SJSA1 (cell line): ENCODE data around the gene UGCG. TPM values are rescaled to one million over a fixed set of nuclear protein-coding genes. Genes with fewer than 3 reads are reported as not detected.

Experiments
- DNase-seq, 2 experiments: peaks; one replicate each; pipeline ENCODE4 v3.0.0-alpha.2; 2015 to 2020; ENCODE audit warnings: low spot score in 2 of 2, low read depth in 1 of 2
- H3K27ac ChIP-seq: fragments of 250-450 bp; sonication (Bioruptor Pico); 2 replicates; pipeline ENCODE4 v1.5.1; 2020; ENCODE audit warnings: mild to moderate bottlenecking, moderate library complexity
- H3K27me3 ChIP-seq: fragments of 250-450 bp; sonication (Bioruptor Pico); replicated peaks from 2 replicates; pipeline ENCODE4 v1.5.1; 2020; ENCODE audit warnings: mild to moderate bottlenecking, moderate library complexity
- H3K36me3 ChIP-seq: fragments of 250-450 bp; sonication (Bioruptor Pico); 2 replicates; pipeline ENCODE4 v1.5.1; 2020; ENCODE audit warnings: mild to moderate bottlenecking
- H3K4me1 ChIP-seq: fragments of 250-450 bp; sonication (Bioruptor Pico); replicated peaks from 2 replicates; pipeline ENCODE4 v1.6.1; 2021; ENCODE audit warnings: mild to moderate bottlenecking
- H3K4me3 ChIP-seq: fragments of 250-450 bp; sonication (Bioruptor Pico); 2 replicates; pipeline ENCODE4 v1.5.1; 2020; ENCODE audit warnings: mild to moderate bottlenecking
- H3K9me3 ChIP-seq: fragments of 250-450 bp; sonication (Bioruptor Pico); replicated peaks from 2 replicates; pipeline ENCODE4 v1.5.1; 2020; ENCODE audit warnings: mild to moderate bottlenecking
- total RNA-seq: library from RNA; depleted of rRNA; stranded (reverse); fragments of >200 nt; shearing (Covaris generic); gene quantifications from 2 replicates; pipeline ENCODE4 v1.2.3, GENCODE V29; 2014

The UGCG gene
- total RNA-seq, 1 experiment from 2014 or later, result 54.7 TPM

- H3K9me3 ChIP-seq, result no peaks in the 10 kb centered on the region
- no peaks in the 10 kb centered on the region for H3K27me3 ChIP-seq
- H3K4me3 ChIP-seq, result no peak overlapping the region
- peaks cover 61% of the 10 kb centered on the region for H3K36me3 ChIP-seq
- no peak for DNase-seq
- H3K4me1 ChIP-seq, result no peaks in the 10 kb centered on the region
- no peak overlapping the region for H3K27ac ChIP-seq
These were observed 19.6 kb downstream of the UGCG start for GRCh38 chr9:111916234-111916645.

- H3K27me3 ChIP-seq, result no peaks in the 10 kb centered on the region
- DNase-seq, result no peak
- peaks cover 65% of the 10 kb centered on the region for H3K36me3 ChIP-seq
These were observed 20.6 kb downstream of the UGCG start for GRCh38 chr9:111917201-111917600.

GRCh38 chr9:111917980-111918379 lies 21.4 kb downstream of the UGCG start:
- Histone ChIP-seq H3K27ac (no peak overlapping the region), H3K4me3 (no peak overlapping the region), H3K4me1 (no peaks in the 10 kb centered on the region), H3K36me3 (peaks cover 62% of the 10 kb centered on the region), H3K27me3 (no peaks in the 10 kb centered on the region), H3K9me3 (no peaks in the 10 kb centered on the region)
- no peak for DNase-seq

More at GRCh38 chr9:111917201-111917600, 20.6 kb downstream of the UGCG start:
- H3K27ac ChIP-seq, result no peak overlapping the region
- H3K9me3 ChIP-seq, result no peaks in the 10 kb centered on the region
- H3K4me3 ChIP-seq, result no peak overlapping the region
- H3K4me1 ChIP-seq, result no peaks in the 10 kb centered on the region

GRCh38 chr9:111919875-111920274 lies 23.3 kb downstream of the UGCG start:
- no peak for DNase-seq
- Histone ChIP-seq H3K27me3 (no peaks in the 10 kb centered on the region), H3K36me3 (peaks cover 69% of the 10 kb centered on the region)

GRCh38 chr9:111920531-111920930 lies 23.9 kb downstream of the UGCG start:
- Histone ChIP-seq H3K9me3 (no peaks in the 10 kb centered on the region), H3K36me3 (peaks cover 69% of the 10 kb centered on the region), H3K4me3 (no peak overlapping the region), H3K27ac (no peak overlapping the region), H3K4me1 (no peaks in the 10 kb centered on the region), H3K27me3 (no peaks in the 10 kb centered on the region)
- DNase-seq, result no peak

More at GRCh38 chr9:111919875-111920274, 23.3 kb downstream of the UGCG start:
- Histone ChIP-seq H3K4me3 (no peak overlapping the region), H3K4me1 (no peaks in the 10 kb centered on the region), H3K27ac (no peak overlapping the region), H3K9me3 (no peaks in the 10 kb centered on the region)

- Histone ChIP-seq H3K27ac (no peak overlapping the region), H3K4me3 (no peak overlapping the region), H3K27me3 (no peaks in the 10 kb centered on the region), H3K36me3 (peaks cover 69% of the 10 kb centered on the region), H3K4me1 (peaks cover under 1% of the 10 kb centered on the region), H3K9me3 (no peaks in the 10 kb centered on the region)
- DNase-seq, result no peak
These were observed 25.9 kb downstream of the UGCG start for GRCh38 chr9:111922324-111923013.

GRCh38 chr9:111924281-111924680 lies 27.7 kb downstream of the UGCG start:
- Histone ChIP-seq H3K36me3 (peaks cover 71% of the 10 kb centered on the region), H3K27me3 (no peaks in the 10 kb centered on the region), H3K4me3 (no peak overlapping the region), H3K4me1 (peaks cover 13% of the 10 kb centered on the region), H3K27ac (no peak overlapping the region), H3K9me3 (no peaks in the 10 kb centered on the region)
- no peak for DNase-seq

GRCh38 chr9:111925017-111925770 lies 28.6 kb downstream of the UGCG start:
- no peak overlapping the region for H3K27ac ChIP-seq
- DNase-seq, result no peak

GRCh38 chr9:111925784-111926183 lies 29.2 kb downstream of the UGCG start:
- Histone ChIP-seq H3K27ac (no peak overlapping the region), H3K27me3 (no peaks in the 10 kb centered on the region), H3K36me3 (peaks cover 73% of the 10 kb centered on the region), H3K4me3 (no peak overlapping the region), H3K9me3 (no peaks in the 10 kb centered on the region), H3K4me1 (peaks cover 13% of the 10 kb centered on the region)
- DNase-seq, result no peak

More at GRCh38 chr9:111925017-111925770, 28.6 kb downstream of the UGCG start:
- Histone ChIP-seq H3K4me1 (peaks cover 13% of the 10 kb centered on the region), H3K4me3 (no peak overlapping the region), H3K9me3 (no peaks in the 10 kb centered on the region), H3K27me3 (no peaks in the 10 kb centered on the region), H3K36me3 (peaks cover 73% of the 10 kb centered on the region)

- Histone ChIP-seq H3K27ac (no peak overlapping the region), H3K4me3 (no peak overlapping the region), H3K9me3 (no peaks in the 10 kb centered on the region), H3K4me1 (peaks cover 13% of the 10 kb centered on the region), H3K36me3 (peaks cover 74% of the 10 kb centered on the region), H3K27me3 (no peaks in the 10 kb centered on the region)
- DNase-seq, result no peak
These were observed 29.8 kb downstream of the UGCG start for GRCh38 chr9:111926421-111926875.

- Histone ChIP-seq H3K9me3 (no peaks in the 10 kb centered on the region), H3K4me1 (peaks cover 13% of the 10 kb centered on the region), H3K4me3 (no peak overlapping the region), H3K36me3 (peaks cover 86% of the 10 kb centered on the region), H3K27me3 (no peaks in the 10 kb centered on the region), H3K27ac (peak overlapping the region; percentile 25; the same call in 1 of the 2 replicates)
- no peak for DNase-seq
These were observed 31.7 kb downstream of the UGCG start for GRCh38 chr9:111928359-111928720.

- Histone ChIP-seq H3K27me3 (no peaks in the 10 kb centered on the region), H3K36me3 (peaks cover 64% of the 10 kb centered on the region), H3K4me1 (peaks cover 16% of the 10 kb centered on the region), H3K4me3 (no peak overlapping the region), H3K9me3 (no peaks in the 10 kb centered on the region), H3K27ac (no peak overlapping the region)
- no peak for DNase-seq
These were observed 38.1 kb downstream of the UGCG start for GRCh38 chr9:111934747-111935146.

GRCh38 chr9:111936391-111936790 lies 39.8 kb downstream of the UGCG start:
- H3K36me3 ChIP-seq, result peaks cover 49% of the 10 kb centered on the region
- no peaks in the 10 kb centered on the region for H3K9me3 ChIP-seq
- no peak overlapping the region for H3K4me3 ChIP-seq
- H3K27ac ChIP-seq, result no peak overlapping the region
- no peaks in the 10 kb centered on the region for H3K27me3 ChIP-seq
- DNase-seq, result no peak
- peaks cover 19% of the 10 kb centered on the region for H3K4me1 ChIP-seq

- H3K36me3 ChIP-seq, result peaks cover 40% of the 10 kb centered on the region
- no peak for DNase-seq
- H3K4me3 ChIP-seq, result no peak overlapping the region
- no peak overlapping the region for H3K27ac ChIP-seq
- no peaks in the 10 kb centered on the region for H3K27me3 ChIP-seq
- no peaks in the 10 kb centered on the region for H3K9me3 ChIP-seq
- H3K4me1 ChIP-seq, result peaks cover 19% of the 10 kb centered on the region
These were observed 40.7 kb downstream of the UGCG start for GRCh38 chr9:111937301-111937700.
